HEK293 (cell line): ENCODE results near the gene GNPTAB.
A peak's percentile ranks its signal among the peaks of the same experiment; 100 is the strongest.

Experiments
- CTCF ChIA-PET: fragments of 350-600 bp; formaldehyde crosslinking; extraction: SDS; loops from one replicate; lab custom pipeline; 2021; ENCODE audit warnings: antibody characterized with exemption; lab: Yijun Ruan, JAX
- POLR2A ChIA-PET: fragments of 300-600 bp; formaldehyde crosslinking; extraction: SDS; loops from one replicate; lab custom pipeline; 2020; ENCODE audit warnings: antibody characterized with exemption, inconsistent platforms; lab: Yijun Ruan, JAX
- H3K27ac ChIP-seq: fragments of 200-500 bp; sonication (Bioruptor generic); 2 replicates; pipeline ENCODE4 v1.5.1; 2014; ENCODE audit warnings: low read depth, low read length, control low read depth, inconsistent platforms; ENCODE audit errors: extremely low read depth
- H3K36me3 ChIP-seq, 2 experiments: fragments of 200-500 bp in 1 of 2; sonication (Bioruptor generic) in 1 of 2; 1 replicate in 1 of 2; 2 replicates in 1 of 2; pipeline ENCODE4 v1.5.1; 2014 to 2017; ENCODE audit warnings: inconsistent platforms in 2 of 2, low read length in 2 of 2; ENCODE audit not compliant: control insufficient read depth in 2 of 2, insufficient read depth in 1 of 2
- H3K4me1 ChIP-seq: fragments of 200-500 bp; sonication (Bioruptor generic); 2 replicates; pipeline ENCODE4 v1.5.1; 2014; ENCODE audit warnings: mild to moderate bottlenecking, low read length, inconsistent platforms; ENCODE audit not compliant: control insufficient read depth, insufficient read depth
- H3K4me3 ChIP-seq: 2 replicates; pipeline ENCODE4 v1.5.1; 2011; ENCODE audit warnings: low read depth, mild to moderate bottlenecking, control low read depth, low read length, moderate library complexity
- H3K9me3 ChIP-seq: fragments of 200-500 bp; sonication (Bioruptor generic); 2 replicates; pipeline ENCODE4 v1.5.1; 2014; ENCODE audit warnings: low read depth, low read length, inconsistent platforms; ENCODE audit not compliant: control insufficient read depth, insufficient read depth
- FEZF1 ChIP-seq: fragments of 450-650 bp; formaldehyde crosslinking; IDR thresholded peaks from 2 replicates; pipeline ENCODE4 v1.5.1; 2016; ENCODE audit warnings: missing biosample characterization, missing genetic modification characterization
- PBX3 ChIP-seq: sonication (generic); formaldehyde crosslinking; IDR thresholded peaks from 2 replicates; pipeline ENCODE4 v1.8.1; 2022; ENCODE audit warnings: mild to moderate bottlenecking, moderate library complexity, missing genetic modification reagents
- PRDM4 ChIP-seq: fragments of 450-650 bp; formaldehyde crosslinking; IDR thresholded peaks from 2 replicates; pipeline ENCODE4 v1.5.1; 2017; ENCODE audit warnings: missing biosample characterization, missing genetic modification characterization
- SALL2 ChIP-seq: fragments of 450-650 bp; formaldehyde crosslinking; IDR thresholded peaks from 2 replicates; pipeline ENCODE4 v1.5.0; 2017; ENCODE audit warnings: missing biosample characterization, mild to moderate bottlenecking, missing genetic modification characterization, borderline replicate concordance
- ZFHX2 ChIP-seq: fragments of 450-650 bp; formaldehyde crosslinking; conservative IDR thresholded peaks from 2 replicates; pipeline ENCODE4 v1.5.1; 2016; ENCODE audit warnings: missing biosample characterization, missing genetic modification characterization
- ZNF133 ChIP-seq: fragments of 450-650 bp; formaldehyde crosslinking; IDR thresholded peaks from 2 replicates; pipeline ENCODE4 v1.5.1; 2016; ENCODE audit warnings: missing biosample characterization, missing genetic modification characterization
- ZNF223 ChIP-seq: fragments of 450-650 bp; formaldehyde crosslinking; IDR thresholded peaks from 2 replicates; pipeline ENCODE4 v1.5.1; 2016; ENCODE audit warnings: missing biosample characterization, missing genetic modification characterization
- ZNF335 ChIP-seq: fragments of 450-650 bp; formaldehyde crosslinking; conservative IDR thresholded peaks from 2 replicates; pipeline ENCODE4 v1.5.1; 2016; ENCODE audit warnings: missing biosample characterization, missing genetic modification characterization
- ZNF341 ChIP-seq: fragments of 450-650 bp; formaldehyde crosslinking; IDR thresholded peaks from 2 replicates; pipeline ENCODE4; 2016; ENCODE audit warnings: low read depth, missing biosample characterization, missing genetic modification characterization
- ZNF366 ChIP-seq: fragments of 450-650 bp; formaldehyde crosslinking; conservative IDR thresholded peaks from 2 replicates; pipeline ENCODE4 v1.5.1; 2016; ENCODE audit warnings: missing biosample characterization, missing genetic modification characterization
- ZNF548 ChIP-seq: fragments of 450-650 bp; formaldehyde crosslinking; IDR thresholded peaks from 2 replicates; pipeline ENCODE4 v1.5.1; 2016; ENCODE audit warnings: missing biosample characterization, missing genetic modification characterization
- ZNF626 ChIP-seq: fragments of 450-650 bp; sonication (Bioruptor Pico); formaldehyde crosslinking; IDR thresholded peaks from 2 replicates; pipeline ENCODE4 v1.5.1; 2018; ENCODE audit warnings: missing biosample characterization, missing genetic modification characterization, inconsistent platforms
- ZNF660 ChIP-seq: fragments of 450-650 bp; IDR thresholded peaks from 2 replicates; pipeline ENCODE4 v1.5.1; 2018; ENCODE audit warnings: missing biosample characterization, mild to moderate bottlenecking, missing genetic modification characterization
- ZNF701 ChIP-seq: fragments of 450-650 bp; formaldehyde crosslinking; IDR thresholded peaks from 2 replicates; pipeline ENCODE4 v1.5.1; 2016; ENCODE audit warnings: missing biosample characterization, missing genetic modification characterization
- ZNF785 ChIP-seq: fragments of 450-650 bp; formaldehyde crosslinking; IDR thresholded peaks from 2 replicates; pipeline ENCODE4 v1.5.1; 2016; ENCODE audit warnings: missing biosample characterization, missing genetic modification characterization
- ZSCAN30 ChIP-seq: fragments of 450-650 bp; IDR thresholded peaks from 2 replicates; pipeline ENCODE4 v1.5.1; 2018; ENCODE audit warnings: missing biosample characterization, mild to moderate bottlenecking, missing genetic modification characterization, moderate library complexity

Gene GNPTAB

GRCh38 chr12:101714877-101715444 is 115.8 kb downstream of the GNPTAB start:
- H3K27ac ChIP-seq = no peak overlapping the region
- no peak for TF ChIP-seq FEZF1 (tag by site-specific recombination)
- TF ChIP-seq ZNF341 = no peak
- no peak for TF ChIP-seq ZFHX2 (tag by site-specific recombination)
- TF ChIP-seq PBX3 (CRISPR knock-in tag) = no peak
- no peak for TF ChIP-seq ZNF133 (tag by site-specific recombination)
- no peak for TF ChIP-seq ZNF785 (tag by site-specific recombination)
- no peak for TF ChIP-seq SALL2 (tag by site-specific recombination)
- no peak for TF ChIP-seq ZNF548 (tag by site-specific recombination)
- TF ChIP-seq ZSCAN30 (tag by site-specific recombination) = no peak
- no peak for TF ChIP-seq ZNF660 (tag by site-specific recombination)
- TF ChIP-seq, all 188 proteins: peak for 0
- POLR2A ChIA-PET = no interaction called here
- Histone ChIP-seq H3K4me1 (peaks cover 12% of the 10 kb centered on the region), H3K4me3 (no peak overlapping the region), H3K36me3 (peaks cover 4 to 7% of the 10 kb centered on the region in 2 experiments; a peak in 2 of 3 replicates), H3K9me3 (no peaks in the 10 kb centered on the region)
- CTCF ChIA-PET = interaction anchor here (0.6 kb wide), 1 partner anchor 26 kb away, joined by 3 read pairs; no protein-coding TSS in a partner anchor

GRCh38 chr12:101713930-101714329 is 116.8 kb downstream of the GNPTAB start:
- peaks cover 3 to 7% of the 10 kb centered on the region in 2 experiments; a peak in 2 of 3 replicates for H3K36me3 ChIP-seq
- H3K9me3 ChIP-seq = no peaks in the 10 kb centered on the region
- H3K4me1 ChIP-seq = peaks cover 12% of the 10 kb centered on the region
- ChIA-PET POLR2A (no interaction called here), CTCF (interaction anchor here (0.5 to 0.7 kb wide), 2 partner anchors 16 to 25 kb away, joined by 3 to 4 read pairs; partner anchors contain the start of gene CHPT1)
- no peak overlapping the region for H3K4me3 ChIP-seq
- H3K27ac ChIP-seq = no peak overlapping the region
- TF ChIP-seq ZNF335 (tag by site-specific recombination) (0 out of 2 replicates have a peak, but pooled peaks have one; percentile 42), ZNF366 (tag by site-specific recombination) (no peak), ZNF223 (tag by site-specific recombination) (no peak)

GRCh38 chr12:101713059-101713682 is 117.6 kb downstream of the GNPTAB start:
- Histone ChIP-seq H3K27ac (no peak overlapping the region), H3K4me1 (peaks cover 12% of the 10 kb centered on the region), H3K4me3 (no peak overlapping the region), H3K9me3 (no peaks in the 10 kb centered on the region), H3K36me3 (peaks cover 0 to 7% of the 10 kb centered on the region in 2 experiments; a peak in 1 of 3 replicates)
- no peak for TF ChIP-seq ZNF626 (tag by site-specific recombination)
- peak; percentile 49; the same call in 1 of the 2 replicates for TF ChIP-seq PRDM4 (tag by site-specific recombination)
- no peak for TF ChIP-seq ZNF701 (tag by site-specific recombination)
- ChIA-PET POLR2A (no interaction called here), CTCF (no interaction called here)
